HPDE6-E6E7 (cell line): ENCODE data around the gene PLXNA2.
A peak's percentile ranks its signal among the peaks of the same experiment; 100 is the strongest.

Source experiments
- DNase-seq: peaks from one replicate; pipeline ENCODE4 v3.0.0; 2011; ENCODE audit warnings: missing footprints; ENCODE audit errors: extremely low spot score

The PLXNA2 gene

DNA sequence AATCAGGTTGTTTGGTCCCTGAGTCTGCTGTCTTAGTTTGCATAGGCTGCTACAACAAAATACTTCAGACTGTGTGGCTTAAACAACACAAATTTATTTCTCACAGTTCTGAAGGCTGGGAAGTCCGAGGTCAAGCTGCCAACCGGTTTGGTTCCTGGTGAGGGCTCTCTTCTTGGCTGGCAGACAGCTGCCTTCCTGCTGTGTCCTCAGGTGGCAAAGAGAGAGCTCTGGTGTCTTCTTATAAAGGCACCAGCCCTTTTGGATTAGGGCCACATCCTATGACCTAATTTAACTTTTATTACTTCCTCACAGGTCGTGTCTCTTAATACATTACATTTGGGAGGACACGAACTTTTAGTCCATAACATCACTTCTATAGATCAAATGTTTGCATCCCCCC, 243.7 kb downstream of the PLXNA2 start:
- DNase-seq: no peak

DNA sequence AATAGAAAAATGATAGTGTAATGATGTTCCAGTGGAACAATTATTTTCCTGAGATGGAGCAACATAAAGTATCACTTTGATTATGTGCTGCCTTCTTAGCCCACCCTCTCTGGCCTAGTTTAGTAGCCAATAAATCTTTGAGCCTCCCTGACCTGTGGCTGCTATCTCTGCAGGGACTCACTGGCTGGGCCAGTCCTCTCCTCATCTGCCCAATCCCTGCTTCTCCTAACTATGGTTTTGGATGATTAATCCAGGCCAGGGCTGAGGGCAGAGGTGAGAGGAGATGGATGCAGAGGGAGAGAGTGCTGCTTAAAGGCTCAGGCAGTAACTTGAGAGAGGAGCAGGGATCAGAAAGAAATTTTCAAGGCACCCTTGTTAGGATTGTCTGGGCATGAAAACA, 244.2 kb downstream of the PLXNA2 start:
- DNase-seq: no peak

- DNase-seq: no peak
Measured at GRCh38 chr1:207999274-207999915, 244.8 kb downstream of the PLXNA2 start.

DNA sequence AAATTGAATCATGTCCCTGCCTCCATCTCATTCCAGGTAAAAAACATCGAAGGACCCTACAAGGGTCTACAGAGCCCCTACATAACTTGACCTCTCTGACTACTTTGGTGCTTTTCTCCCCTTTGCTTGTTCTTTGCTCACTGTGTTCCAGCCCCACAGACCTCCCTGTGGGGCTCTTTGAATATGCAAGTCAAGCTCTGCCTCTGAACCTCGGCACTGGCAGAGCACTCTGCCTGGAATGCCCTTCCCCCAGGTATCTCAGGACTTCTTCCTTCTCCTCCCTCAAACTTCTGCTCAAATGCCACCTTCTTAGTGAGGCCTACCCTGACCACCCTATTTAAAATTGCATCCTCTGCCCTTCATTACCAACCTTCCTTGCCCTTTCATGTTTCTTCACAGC, 245.5 kb downstream of the PLXNA2 start:
- no peak for DNase-seq

- DNase-seq: peak; percentile 70
Measured at GRCh38 chr1:207997486-207998268, 246.5 kb downstream of the PLXNA2 start.

DNA sequence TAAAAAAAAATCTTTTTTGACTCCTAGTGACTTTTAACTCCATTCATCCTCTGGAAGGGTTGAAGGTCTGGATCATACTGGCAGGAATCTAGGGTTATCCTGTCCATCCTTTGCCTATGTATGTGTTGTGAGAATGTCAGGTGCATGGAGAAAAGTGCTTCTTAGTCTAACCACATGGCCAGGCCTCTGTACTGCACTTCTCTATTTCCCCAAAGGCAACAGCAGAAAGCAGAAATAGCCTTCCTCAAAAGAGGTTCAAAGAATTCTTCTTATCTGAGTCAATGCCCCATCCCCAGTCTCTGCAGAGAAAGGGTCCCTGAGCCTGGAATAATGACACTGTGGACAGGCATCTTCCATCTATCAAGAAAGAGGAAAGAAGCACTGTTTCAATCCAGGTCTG, 247.5 kb downstream of the PLXNA2 start:
- DNase-seq: no peak

- no peak for DNase-seq
Measured at GRCh38 chr1:207995576-207995975, 248.6 kb downstream of the PLXNA2 start.

- no peak for DNase-seq
Measured at GRCh38 chr1:207993477-207994445, 250.4 kb downstream of the PLXNA2 start.

- no peak for DNase-seq
Measured at GRCh38 chr1:207992677-207993236, 251.4 kb downstream of the PLXNA2 start.

- DNase-seq: no peak
Measured at GRCh38 chr1:207991583-207992026, 252.6 kb downstream of the PLXNA2 start.

DNA sequence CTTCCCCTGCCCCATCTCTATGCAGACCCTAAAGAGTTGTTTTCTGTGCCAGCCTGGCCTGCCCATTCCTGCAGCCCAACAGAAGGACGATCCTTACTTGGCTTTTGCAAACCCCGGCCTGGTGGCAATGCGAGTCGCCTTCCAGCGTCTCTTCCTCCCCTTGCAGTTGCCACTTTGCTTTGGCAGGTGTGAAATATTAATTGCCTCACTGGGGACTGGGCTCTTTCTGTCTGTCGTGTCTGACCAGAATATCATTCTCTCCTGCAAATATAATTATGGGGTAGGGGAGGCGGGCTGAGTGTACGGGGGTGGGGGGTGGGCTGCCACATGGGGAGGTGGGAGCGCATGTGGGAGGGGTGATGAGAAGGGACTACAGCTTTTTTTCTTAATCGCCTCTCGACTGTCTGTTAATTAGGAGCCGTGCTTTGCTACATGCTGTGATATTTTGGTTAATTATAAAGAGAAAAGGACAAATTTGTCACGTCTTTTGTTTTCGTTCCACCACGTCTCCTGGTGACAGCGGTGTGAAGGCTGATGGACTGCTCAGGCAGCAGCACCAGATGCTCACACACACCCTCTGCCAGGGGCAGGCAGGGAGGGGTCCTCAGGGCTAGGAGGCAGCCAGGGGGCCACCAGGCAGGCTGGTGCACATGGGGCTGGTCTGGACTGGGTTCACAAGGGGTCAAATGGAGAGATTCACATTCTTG, 253.2 kb downstream of the PLXNA2 start:
- DNase-seq: no peak

- no peak for DNase-seq
Measured at GRCh38 chr1:207990455-207990854, 253.7 kb downstream of the PLXNA2 start.

DNA sequence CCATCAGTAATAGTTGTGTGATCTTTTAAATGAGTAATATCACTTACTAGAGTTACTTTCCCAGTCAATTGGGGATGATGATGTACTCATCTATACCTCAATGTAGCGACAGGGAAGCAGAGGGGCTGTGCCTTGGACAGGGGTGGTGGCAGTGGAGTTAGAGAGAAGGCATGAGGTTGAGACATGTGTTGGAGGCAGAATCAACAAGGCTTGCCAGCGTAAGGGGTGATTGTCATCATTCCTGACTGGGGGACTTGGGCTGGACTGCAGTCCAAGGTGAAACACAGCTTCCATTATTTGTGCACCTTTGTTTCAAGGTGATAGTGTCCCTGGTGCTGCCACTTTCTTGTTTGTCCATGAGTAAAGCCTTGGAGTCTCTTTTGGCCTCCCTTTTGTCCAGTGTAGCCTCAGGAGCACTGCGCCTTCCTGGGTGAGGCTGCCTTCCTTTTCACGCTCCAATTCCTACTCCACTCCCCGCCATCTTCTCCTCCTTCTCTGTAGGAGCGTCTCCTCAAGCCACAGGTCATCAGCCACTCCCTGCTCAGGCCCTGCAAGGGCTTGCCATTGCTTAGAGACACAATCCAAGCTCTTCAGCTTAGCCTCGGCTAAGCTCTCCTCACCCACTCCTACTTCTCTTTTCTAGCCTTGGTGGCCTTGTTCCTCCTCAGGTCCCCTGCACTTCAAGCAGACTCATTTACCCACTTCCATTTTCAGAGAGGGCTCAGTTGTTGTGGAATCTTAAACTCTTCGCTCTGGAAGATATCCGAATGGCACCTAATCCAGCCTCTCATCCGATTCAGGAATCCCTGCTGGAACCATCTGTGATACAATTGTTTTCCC, 255.6 kb downstream of the PLXNA2 start:
- no peak for DNase-seq

DNA sequence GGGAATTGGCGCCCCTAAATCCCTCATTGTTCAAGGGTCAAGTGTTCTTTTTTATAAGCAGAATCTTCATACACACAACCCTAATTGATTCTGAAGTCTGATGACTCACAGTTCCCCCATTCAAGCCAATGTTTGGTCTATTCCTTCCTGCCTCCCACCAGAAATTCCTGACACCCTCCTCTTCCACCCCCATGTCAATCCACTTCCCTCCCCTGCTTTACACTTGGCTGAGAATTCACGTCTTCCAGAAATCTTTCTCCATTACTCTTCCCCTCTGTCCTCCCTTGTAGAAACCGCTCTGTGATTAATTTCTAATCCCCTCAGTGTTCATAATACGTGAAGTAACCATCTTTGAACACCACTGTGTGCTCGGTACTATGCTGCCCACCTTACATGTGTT, 257.0 kb downstream of the PLXNA2 start:
- DNase-seq: no peak

DNA sequence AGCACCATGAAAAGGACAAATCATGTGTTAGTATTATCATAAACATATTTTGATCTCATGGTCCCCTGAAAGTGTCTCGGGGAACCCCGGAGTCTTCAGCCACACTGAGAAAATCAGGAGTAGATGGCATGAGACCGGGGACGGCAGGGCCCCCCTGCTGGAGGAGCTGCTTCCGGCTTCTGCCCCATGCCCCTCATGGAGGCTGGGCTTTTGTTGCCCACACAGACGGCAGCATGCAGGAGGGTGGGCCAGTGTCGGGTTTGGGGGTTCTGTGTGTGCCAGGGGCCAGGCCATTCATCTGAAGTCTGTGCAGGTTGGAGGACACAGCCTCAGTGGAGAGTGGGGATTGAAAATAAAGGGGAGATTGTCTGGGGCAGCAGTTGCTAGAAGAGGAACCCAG, 258.2 kb downstream of the PLXNA2 start:
- DNase-seq: no peak

DNA sequence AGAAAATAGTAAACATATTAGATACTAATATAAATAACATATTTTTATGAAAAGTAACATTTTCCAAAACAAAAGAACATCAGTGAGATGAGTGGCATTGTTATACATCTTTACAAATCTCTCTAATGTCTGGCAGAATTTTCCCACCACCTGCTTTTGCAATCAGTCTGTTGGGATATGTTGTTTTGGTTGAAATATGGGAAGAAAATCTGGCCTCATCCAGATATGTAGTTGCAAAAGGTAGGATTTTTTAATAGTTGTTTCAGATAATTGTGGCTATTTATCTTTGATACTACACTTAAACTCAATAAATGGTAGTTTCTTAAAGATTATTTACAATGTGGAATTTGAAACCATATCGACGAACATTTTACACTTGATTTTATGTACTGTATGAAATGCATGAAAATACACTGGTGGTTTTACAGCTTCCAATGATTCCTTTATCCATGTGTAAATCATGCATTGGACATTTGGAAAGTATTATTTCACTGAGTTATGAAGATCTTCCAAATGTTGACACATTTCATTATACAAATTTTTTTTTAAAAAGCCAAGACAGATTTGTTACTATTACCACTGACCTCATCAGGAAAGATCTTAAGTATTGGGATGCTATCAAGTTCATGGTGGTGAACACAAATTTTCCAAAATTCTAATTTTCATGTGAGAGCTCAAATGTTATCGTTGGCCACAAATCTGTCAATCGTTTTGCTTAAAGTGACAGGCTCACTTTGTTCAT, 259.2 kb downstream of the PLXNA2 start:
- DNase-seq: no peak

GRCh38 chr1:207983044-207983635, 261.0 kb downstream of the PLXNA2 start:
- no peak for DNase-seq

DNA sequence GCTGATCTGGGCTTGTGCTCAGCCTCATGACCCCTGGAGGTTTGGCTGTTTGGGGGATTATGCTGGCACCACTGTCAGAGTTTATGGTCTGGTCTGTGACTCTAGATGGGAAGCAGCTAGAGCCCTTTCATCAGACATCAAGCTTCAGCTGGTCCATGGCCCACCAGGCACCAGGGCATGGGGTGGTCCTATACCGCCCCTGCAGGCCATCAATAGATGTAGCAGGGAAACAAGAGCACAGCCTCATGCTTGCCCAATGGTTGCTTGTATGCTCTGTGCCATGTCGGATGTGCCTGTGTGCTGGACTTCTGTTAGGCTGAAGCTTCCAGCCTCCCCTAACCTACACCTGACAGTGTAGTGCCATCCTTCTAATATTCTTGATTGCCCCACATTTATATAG, 262.2 kb downstream of the PLXNA2 start:
- no peak for DNase-seq

DNA sequence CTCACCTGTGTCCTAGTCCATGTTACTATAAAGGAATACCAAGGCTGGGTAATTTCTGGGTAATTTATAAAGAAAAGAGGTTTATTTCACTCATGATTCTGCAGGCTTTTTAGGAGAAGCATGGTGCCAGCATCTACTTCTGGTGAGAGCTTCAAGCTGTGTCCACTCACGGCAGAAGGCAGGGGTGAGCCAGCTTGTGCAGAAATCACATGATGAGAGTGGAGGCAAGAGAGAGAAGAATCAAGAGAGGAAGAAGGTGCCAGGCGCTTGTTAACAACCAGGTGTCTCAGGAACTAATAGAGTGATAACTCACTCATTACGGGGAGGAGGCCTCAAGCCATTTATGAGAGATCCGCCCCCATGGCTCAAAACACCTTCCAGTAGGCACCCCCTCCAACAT, 265.7 kb downstream of the PLXNA2 start:
- no peak for DNase-seq
